ENCODE results near the gene HHAT.

GRCh38 chr1:210475321-210475720 is 146.6 kb downstream of the HHAT start:
- TF ChIP-seq ZNF335 (CRISPR knock-in tag; IDR thresholded peaks at IDR 0.05) (no peak), TAF1 (CRISPR knock-in tag; IDR thresholded peaks at IDR 0.05) (no peak), PREB (CRISPR knock-in tag; IDR thresholded peaks at IDR 0.05) (no peak), ZNF274 (CRISPR knock-in tag; IDR thresholded peaks at IDR 0.05) (no peak), ZNF720 (CRISPR knock-in tag; IDR thresholded peaks at IDR 0.05) (no peak)
